H1 (cell line): ENCODE measurements around the gene PTCD3. TPM values are rescaled to one million over a fixed set of nuclear protein-coding genes. Genes with fewer than 3 reads are reported as not detected.

ENCODE experiments used
- ATF2 ChIP-seq: IDR thresholded peaks from 2 replicates; pipeline ENCODE4 v1.6.1; 2012; ENCODE audit warnings: low read length, inconsistent platforms
- SIX5 ChIP-seq: IDR thresholded peaks from 2 replicates; pipeline ENCODE4 v1.6.1; 2011; ENCODE audit warnings: mild to moderate bottlenecking, low read depth, low read length
- polyA plus RNA-seq, 7 experiments: library from polyadenylated mRNA; depleted of rRNA in 3 of 7; stranded (reverse) in 5 of 7; unstranded in 2 of 7; fragments of >200 nt in 5 of 7; fragments of 200-250 nt in 2 of 7; gene quantifications; 1 replicate in 5 of 7; 2 replicates in 1 of 7; 4 replicates in 1 of 7; pipeline versions ENCODE4 v1.2.1 to v1.2.3, GENCODE V29; 2011 to 2013; ENCODE audit warnings: missing spikeins in 2 of 7, mixed read lengths in 2 of 7
- total RNA-seq: library from RNA; stranded (reverse); fragmentation: NEBNext Ultra II Directional; extraction: Animal tissue kit (Norgen Biotek cat#: 25700); gene quantifications from 2 replicates; pipeline ENCODE4 v1.2.1, GENCODE V29; 2021

PTCD3 gene
- total and polyA plus RNA-seq, 2 of the 8 experiments (the other 6 are each of a cell fraction or from before 2014, with no cell fraction given), result 64.3 to 192 TPM

- TF ChIP-seq ATF2 (no peak), SIX5 (no peak)
- TF ChIP-seq, all 59 proteins: peak for 0
These were observed 41.8 kb downstream of the PTCD3 start (continued) for GRCh38 chr2:86147793-86148192.
